IMR-90 (cell line): ENCODE measurements around the gene EBP. TPM values are rescaled to one million over a fixed set of nuclear protein-coding genes. Genes with fewer than 3 reads are reported as not detected.

Source experiments
- ATAC-seq: fragments of 200-7000 bp; cut with Tn5 transposase; 2 replicates; pipeline ENCODE4 v1.9.1; 2020; ENCODE audit warnings: low read depth, mild to moderate bottlenecking, moderate library complexity
- BruUV-seq: library from RNA; stranded (reverse); fragments of 400-500 nt; replicated peaks from 2 replicates; lab custom pipeline; 2021; lab: Mats Ljungman, UMichigan
- CTCF ChIA-PET: fragments of 300-600 bp; formaldehyde crosslinking; extraction: SDS; loops from one replicate; lab custom pipeline; 2021; ENCODE audit warnings: antibody characterized with exemption; lab: Yijun Ruan, JAX
- POLR2A ChIA-PET: fragments of 300-600 bp; sonication (Branson Sonifier 250); formaldehyde crosslinking; loops from one replicate; lab custom pipeline; 2022; ENCODE audit warnings: antibody characterized with exemption; ENCODE audit not compliant: unreplicated experiment; lab: Charles Lee
- DNase-seq: peaks from one replicate; pipeline ENCODE4 v3.0.0; 2013
- H2AFZ ChIP-seq: replicated peaks from 2 replicates; pipeline ENCODE3; 2013; ENCODE audit warnings: low read length, mild to moderate bottlenecking; ENCODE audit not compliant: poor library complexity
- H2AK5ac ChIP-seq: 2 replicates; pipeline ENCODE4 v1.6.1; 2013; ENCODE audit warnings: low read depth, low read length, inconsistent platforms
- H2AK9ac ChIP-seq: replicated peaks from 2 replicates; pipeline ENCODE3; 2013; ENCODE audit warnings: mild to moderate bottlenecking, low read depth, low read length, moderate library complexity; ENCODE audit not compliant: poor library complexity
- H2BK120ac ChIP-seq: 2 replicates; pipeline ENCODE4 v1.6.1; 2013; ENCODE audit warnings: low read depth, low read length, inconsistent platforms
- H2BK15ac ChIP-seq: 3 replicates; pipeline ENCODE4 v1.6.1; 2013; ENCODE audit warnings: low read depth, low read length, inconsistent platforms
- H2BK20ac ChIP-seq: 2 replicates; pipeline ENCODE4 v1.6.1; 2013; ENCODE audit warnings: low read depth, mild to moderate bottlenecking, inconsistent platforms, low read length, moderate library complexity
- H2BK5ac ChIP-seq: 2 replicates; pipeline ENCODE4 v1.6.1; 2013; ENCODE audit warnings: mild to moderate bottlenecking, low read depth, low read length, inconsistent platforms; ENCODE audit not compliant: poor library complexity, severe bottlenecking
- H3K14ac ChIP-seq: replicated peaks from 2 replicates; pipeline ENCODE4 v1.6.1; 2013; ENCODE audit warnings: low read depth, low read length, inconsistent platforms
- H3K18ac ChIP-seq: 2 replicates; pipeline ENCODE4 v1.6.1; 2013; ENCODE audit warnings: low read depth, low read length, control low read depth
- H3K23ac ChIP-seq: 2 replicates; pipeline ENCODE4 v1.6.1; 2013; ENCODE audit warnings: low read depth, low read length, inconsistent platforms
- H3K27ac ChIP-seq: 2 replicates; pipeline ENCODE4 v1.5.1; 2013; ENCODE audit warnings: mild to moderate bottlenecking, control low read depth, low read length; ENCODE audit not compliant: insufficient read depth
- H3K27me3 ChIP-seq: 2 replicates; pipeline ENCODE4 v1.6.1; 2013; ENCODE audit warnings: low read length; ENCODE audit not compliant: control insufficient read depth, insufficient read depth
- H3K36me3 ChIP-seq: 2 replicates; pipeline ENCODE4 v1.6.1; 2013; ENCODE audit warnings: low read length, mixed read lengths; ENCODE audit not compliant: control insufficient read depth, insufficient read depth
- H3K4ac ChIP-seq: 2 replicates; pipeline ENCODE4 v1.6.1; 2013; ENCODE audit warnings: low read depth, low read length, inconsistent platforms
- H3K4me1 ChIP-seq: 2 replicates; pipeline ENCODE4 v1.6.1; 2013; ENCODE audit warnings: low read length, mixed read lengths; ENCODE audit not compliant: control insufficient read depth, insufficient read depth
- H3K4me2 ChIP-seq: 2 replicates; pipeline ENCODE4 v1.6.1; 2013; ENCODE audit warnings: low read depth, mild to moderate bottlenecking, control low read depth, low read length, moderate library complexity
- H3K4me3 ChIP-seq: 2 replicates; pipeline ENCODE4 v1.5.1; 2013; ENCODE audit warnings: low read depth, mild to moderate bottlenecking, control low read depth, low read length, moderate library complexity; ENCODE audit not compliant: insufficient read depth
- H3K56ac ChIP-seq: 2 replicates; pipeline ENCODE4 v1.6.1; 2013; ENCODE audit warnings: low read length, inconsistent platforms; ENCODE audit not compliant: insufficient read depth; ENCODE audit errors: extremely low read depth
- H3K79me1 ChIP-seq, 2 experiments: 2 replicates each; pipeline ENCODE4 v1.6.1; 2013; ENCODE audit warnings: low read length in 2 of 2, inconsistent platforms in 1 of 2, low read depth in 1 of 2
- H3K9ac ChIP-seq: 2 replicates; pipeline ENCODE4 v1.6.1; 2013; ENCODE audit warnings: low read depth, low read length, control low read depth
- H3K9me1 ChIP-seq: 2 replicates; pipeline ENCODE4 v1.6.1; 2013; ENCODE audit warnings: low read length, inconsistent platforms; ENCODE audit not compliant: insufficient read depth
- H3K9me3 ChIP-seq: 2 replicates; pipeline ENCODE4 v1.6.1; 2013; ENCODE audit warnings: low read length; ENCODE audit not compliant: control insufficient read depth, insufficient read depth
- H4K20me1 ChIP-seq: 2 replicates; pipeline ENCODE4 v1.6.1; 2013; ENCODE audit warnings: low read length, inconsistent platforms; ENCODE audit not compliant: insufficient read depth
- H4K5ac ChIP-seq: 2 replicates; pipeline ENCODE4 v1.6.1; 2013; ENCODE audit warnings: mild to moderate bottlenecking, low read depth, low read length, control low read depth
- H4K8ac ChIP-seq, 2 experiments: 2 replicates each; pipeline ENCODE4 v1.6.1; 2013; ENCODE audit warnings: low read depth in 2 of 2, low read length in 2 of 2, control low read depth in 1 of 2, inconsistent platforms in 1 of 2
- H4K91ac ChIP-seq: 2 replicates; pipeline ENCODE4 v1.6.1; 2013; ENCODE audit warnings: low read depth, low read length, inconsistent platforms; ENCODE audit not compliant: insufficient read depth
- CHD1 ChIP-seq: IDR thresholded peaks from 2 replicates; pipeline ENCODE4 v1.6.1; 2012; ENCODE audit warnings: low read depth, low read length, improper control_type of control experiment
- MXI1 ChIP-seq: IDR thresholded peaks from 2 replicates; pipeline ENCODE4 v1.6.1; 2012; ENCODE audit warnings: low read depth, mild to moderate bottlenecking, low read length, moderate library complexity, borderline replicate concordance
- RCOR1 ChIP-seq: IDR thresholded peaks from 2 replicates; pipeline ENCODE4 v1.6.1; 2012; ENCODE audit warnings: mild to moderate bottlenecking, low read length, improper control_type of control experiment; ENCODE audit not compliant: insufficient replicate concordance
- USF2 ChIP-seq: fragments of 150-350 bp; IDR thresholded peaks from 2 replicates; pipeline ENCODE4 v1.6.1; 2017; ENCODE audit warnings: mild to moderate bottlenecking, antibody characterized with exemption, low read length, low read depth
- WGBS, 2 experiments: methylation state at CpG; one replicate each; pipeline versions ENCODE4 v1.1.5 to v1.1.7; 2013; ENCODE audit warnings: missing lambda C conversion rate in 2 of 2; ENCODE audit not compliant: insufficient read length in 1 of 2; ENCODE audit errors: extremely low coverage in 2 of 2; 5-methylcytosine and 5-hydroxymethylcytosine counted together
- dilution Hi-C: fragments of 300-500 bp; cut with HindIII; formaldehyde crosslinking; loops from one replicate; pipeline ENCODE4 v1.14.3; 2018; ENCODE audit warnings: low sequenced_read_pairs; ENCODE audit not compliant: unreplicated experiment
- in situ Hi-C: fragments of 300-500 bp; cut with MboI; formaldehyde crosslinking; loops from 3 replicates; pipeline ENCODE4 v1.14.3; 2019; ENCODE audit warnings: low sequenced_read_pairs, inconsistent platforms, mixed read lengths
- intact Hi-C: fragments of 100-400 bp; cut with micrococcal nuclease; formaldehyde crosslinking; loops from 2 replicates; pipeline ENCODE4 v1.10.0; 2022
- polyA plus RNA-seq, 3 experiments: library from polyadenylated mRNA; depleted of rRNA; stranded (reverse); fragments of >200 nt; gene quantifications; 2 replicates each; pipeline ENCODE4 v1.2.3, GENCODE V29; 2012; ENCODE audit warnings: low replicate concordance in 1 of 3
- total RNA-seq: library from RNA; depleted of rRNA; stranded (reverse); fragments of >200 nt; gene quantifications from 2 replicates; pipeline ENCODE4 v1.2.3, GENCODE V29; 2012
- TF ChIP-seq, protein P1 (sequence below): fragments of 150-350 bp; IDR thresholded peaks from 2 replicates; pipeline ENCODE4 v1.6.1; 2016; ENCODE audit warnings: low read depth, mild to moderate bottlenecking, low read length, moderate library complexity, borderline replicate concordance
- TF ChIP-seq, protein P2 (sequence below): conservative IDR thresholded peaks from 2 replicates; pipeline ENCODE4 v1.5.1; 2012; ENCODE audit warnings: mild to moderate bottlenecking, low read depth, low read length, improper control_type of control experiment

The EBP gene
- total and polyA plus RNA-seq, 2 of the 4 experiments (the other 2 are of a cell fraction) = 39.4 to 78.9 TPM

DNA sequence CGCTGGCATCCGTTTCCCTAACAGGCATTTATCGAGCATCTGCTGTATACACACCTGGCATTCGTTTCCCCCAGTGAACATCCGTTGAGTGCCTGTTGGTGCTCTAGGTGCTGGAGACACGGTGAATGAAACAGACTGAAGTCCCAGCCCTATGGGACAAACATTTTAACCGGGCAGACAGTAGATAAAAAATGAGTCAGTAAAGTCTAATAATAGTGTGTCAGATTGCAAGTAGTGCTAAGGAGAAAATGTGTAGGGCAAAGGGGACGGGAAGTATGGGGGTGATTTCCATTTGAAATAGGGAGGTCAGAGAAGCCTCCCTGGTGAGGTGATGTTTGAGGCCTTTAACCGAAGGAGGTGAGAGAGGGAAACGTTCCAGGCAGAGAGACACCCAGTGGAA, 5.3 kb upstream of the EBP start:
- 78% methylated on average over 7 of the region's 10 CpGs; no CpG with 5 or more reads in 1 of the 2 experiments for WGBS, 2 experiments
- CTCF ChIA-PET = no interaction called here
- no peaks in the 10 kb centered on the region for H4K20me1 ChIP-seq
- no peak overlapping the region for H3K56ac ChIP-seq
- no peak overlapping the region for H2BK120ac ChIP-seq
- H3K9ac ChIP-seq = no peak overlapping the region
- no peak overlapping the region for H2AFZ ChIP-seq
- no peak overlapping the region for H3K14ac ChIP-seq
- in situ Hi-C loops = no loop called here
- peaks cover 3% of the 10 kb centered on the region for H3K36me3 ChIP-seq
- no peaks in the 10 kb centered on the region for H3K79me1 ChIP-seq
- BruUV-seq = no TSS peak
- H2AK5ac ChIP-seq = no peak overlapping the region
- H2BK20ac ChIP-seq = no peak overlapping the region
- TF ChIP-seq MXI1 = no peak
- no peak for TF ChIP-seq CHD1
- TF ChIP-seq USF2 = no peak
- TF ChIP-seq, protein P1, sequence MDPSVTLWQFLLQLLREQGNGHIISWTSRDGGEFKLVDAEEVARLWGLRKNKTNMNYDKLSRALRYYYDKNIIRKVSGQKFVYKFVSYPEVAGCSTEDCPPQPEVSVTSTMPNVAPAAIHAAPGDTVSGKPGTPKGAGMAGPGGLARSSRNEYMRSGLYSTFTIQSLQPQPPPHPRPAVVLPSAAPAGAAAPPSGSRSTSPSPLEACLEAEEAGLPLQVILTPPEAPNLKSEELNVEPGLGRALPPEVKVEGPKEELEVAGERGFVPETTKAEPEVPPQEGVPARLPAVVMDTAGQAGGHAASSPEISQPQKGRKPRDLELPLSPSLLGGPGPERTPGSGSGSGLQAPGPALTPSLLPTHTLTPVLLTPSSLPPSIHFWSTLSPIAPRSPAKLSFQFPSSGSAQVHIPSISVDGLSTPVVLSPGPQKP = no peak
- TF ChIP-seq RCOR1 = no peak
- TF ChIP-seq, protein P2, sequence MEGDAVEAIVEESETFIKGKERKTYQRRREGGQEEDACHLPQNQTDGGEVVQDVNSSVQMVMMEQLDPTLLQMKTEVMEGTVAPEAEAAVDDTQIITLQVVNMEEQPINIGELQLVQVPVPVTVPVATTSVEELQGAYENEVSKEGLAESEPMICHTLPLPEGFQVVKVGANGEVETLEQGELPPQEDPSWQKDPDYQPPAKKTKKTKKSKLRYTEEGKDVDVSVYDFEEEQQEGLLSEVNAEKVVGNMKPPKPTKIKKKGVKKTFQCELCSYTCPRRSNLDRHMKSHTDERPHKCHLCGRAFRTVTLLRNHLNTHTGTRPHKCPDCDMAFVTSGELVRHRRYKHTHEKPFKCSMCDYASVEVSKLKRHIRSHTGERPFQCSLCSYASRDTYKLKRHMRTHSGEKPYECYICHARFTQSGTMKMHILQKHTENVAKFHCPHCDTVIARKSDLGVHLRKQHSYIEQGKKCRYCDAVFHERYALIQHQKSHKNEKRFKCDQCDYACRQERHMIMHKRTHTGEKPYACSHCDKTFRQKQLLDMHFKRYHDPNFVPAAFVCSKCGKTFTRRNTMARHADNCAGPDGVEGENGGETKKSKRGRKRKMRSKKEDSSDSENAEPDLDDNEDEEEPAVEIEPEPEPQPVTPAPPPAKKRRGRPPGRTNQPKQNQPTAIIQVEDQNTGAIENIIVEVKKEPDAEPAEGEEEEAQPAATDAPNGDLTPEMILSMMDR = no peak
- H2BK5ac ChIP-seq = no peak overlapping the region
- no peaks in the 10 kb centered on the region for H3K27me3 ChIP-seq
- no peak overlapping the region for H2BK15ac ChIP-seq
- H3K9me3 ChIP-seq = no peaks in the 10 kb centered on the region; the same call in 1 of the 2 replicates
- H3K4me2 ChIP-seq = no peak overlapping the region
- no peak for ATAC-seq
- intact Hi-C loops = no loop called here
- H3K27ac ChIP-seq = no peak overlapping the region
- H4K91ac ChIP-seq = no peak overlapping the region
- no peak overlapping the region for H3K4ac ChIP-seq
- no peak overlapping the region for H3K18ac ChIP-seq
- no peak overlapping the region for H3K23ac ChIP-seq
- H4K5ac ChIP-seq = no peak overlapping the region
- 0 out of 2 replicates have a peak, but pooled peaks cover 2% of the 10 kb centered on the region for H3K9me1 ChIP-seq
- POLR2A ChIA-PET = no interaction called here
- dilution Hi-C loops = no loop called here
- no peak overlapping the region for H4K8ac ChIP-seq
- H3K4me3 ChIP-seq = no peak overlapping the region
- H2AK9ac ChIP-seq = no peak overlapping the region
- no peak for DNase-seq
- no peaks in the 10 kb centered on the region for H3K4me1 ChIP-seq
